Activated T-cell treated with anti-CD3 and anti-CD28 coated beads for 24 hours (primary cell): ENCODE measurements around the gene CIAO2B.
"Not testable (repeated sequence)": the region's sequence is repeated elsewhere in the genome, so short reads cannot be mapped to it uniquely, and the experiment has no call there.

Experiments
- DNase-seq: peaks from one replicate; pipeline ENCODE4 v3.0.0-alpha.2; 2020; ENCODE audit warnings: low read depth

Gene CIAO2B

DNA sequence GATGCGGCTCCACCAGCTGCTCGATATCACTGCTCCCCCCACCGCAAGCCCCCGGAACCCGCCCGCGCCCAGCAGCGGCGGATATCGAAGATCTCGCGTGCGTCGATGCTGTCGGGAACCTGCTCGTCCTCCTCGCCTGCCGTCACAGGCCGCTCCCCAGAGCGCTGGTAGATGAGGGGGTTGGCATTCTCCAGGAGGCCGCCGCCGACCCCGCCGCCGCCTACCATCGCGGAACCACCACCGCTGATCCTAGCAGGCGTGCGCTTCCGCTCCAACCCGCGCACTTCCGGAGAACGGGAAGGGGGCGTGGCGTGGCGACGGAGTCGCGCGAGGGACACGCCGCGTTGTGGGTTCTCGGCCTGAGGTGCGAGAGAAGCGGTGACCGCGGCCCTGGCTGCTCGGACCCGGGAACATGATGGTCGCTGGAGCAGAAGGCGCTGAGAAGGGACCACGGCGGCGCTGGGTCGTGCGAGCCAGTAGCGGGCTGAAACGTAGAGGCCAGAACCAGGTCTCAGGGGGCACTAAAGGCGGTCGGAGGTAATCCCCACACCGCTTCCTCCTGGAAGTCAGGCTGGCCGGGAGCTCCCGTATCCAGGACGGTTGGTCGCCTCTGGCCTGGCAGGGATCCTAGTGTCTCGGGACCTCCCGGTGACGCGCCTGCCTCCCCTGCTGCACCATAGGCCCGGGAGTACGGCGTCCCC lies at the start of gene CIAO2B:
TSS of gene CIAO2B (minus strand) at position 265 of the 701 bp plus-strand sequence. CDS start at position 227, 38 bp downstream.
- peak; percentile 85 for DNase-seq

DNA sequence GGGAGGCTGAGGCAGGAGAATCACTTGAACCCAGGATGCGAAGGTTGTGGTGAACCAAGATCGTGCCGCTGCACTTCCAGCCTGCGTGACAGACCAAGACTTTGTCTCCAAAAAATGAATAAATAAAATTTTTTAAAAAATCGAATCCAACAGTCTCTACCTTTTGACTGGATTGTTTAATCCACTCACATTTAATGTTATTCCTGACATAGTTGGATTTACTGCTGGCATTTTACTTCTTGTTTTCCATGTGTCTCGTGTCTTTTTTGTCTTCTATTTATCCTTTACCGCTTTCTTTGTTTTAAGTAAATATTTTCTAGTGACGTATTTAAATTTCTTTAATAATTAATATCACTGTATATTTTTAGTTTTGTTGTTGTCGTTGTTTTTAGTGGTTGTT lies 48.8 kb upstream of the CIAO2B start:
- DNase-seq: no peak

DNA sequence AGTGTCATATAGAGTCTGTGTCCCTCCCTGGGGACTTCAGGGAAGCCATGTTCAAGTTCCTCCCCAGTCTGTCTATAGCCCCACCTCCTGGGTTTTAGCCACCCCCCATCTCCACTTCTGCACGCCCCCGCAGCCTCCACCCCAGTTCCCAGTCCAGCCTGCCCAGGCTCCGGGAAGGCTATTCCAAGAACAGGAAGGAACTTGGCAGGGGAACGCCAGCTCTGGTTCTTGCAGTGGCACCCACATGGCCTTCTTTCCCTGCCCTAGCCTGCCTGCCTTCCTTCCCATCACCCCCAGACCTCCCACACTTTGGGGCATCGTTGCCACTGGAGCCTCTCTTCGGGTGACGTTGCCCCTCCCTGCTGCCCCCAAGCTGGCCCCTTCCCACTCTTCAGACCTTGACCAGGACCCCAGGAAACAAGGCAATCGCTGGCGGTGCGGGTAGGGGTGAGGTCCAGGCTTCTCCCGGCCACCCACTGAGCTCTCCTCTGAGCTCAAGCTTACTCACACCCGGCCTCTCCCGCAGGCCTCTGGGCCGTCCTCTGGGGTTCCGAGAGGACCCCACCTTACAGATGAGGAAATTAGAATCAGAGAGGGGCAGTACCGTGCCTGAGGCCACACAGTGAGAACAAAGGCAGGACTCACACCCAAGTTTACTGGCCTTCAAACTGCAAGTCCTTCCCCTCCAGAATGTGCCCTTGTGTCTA lies 45.0 kb upstream of the CIAO2B start:
- no peak for DNase-seq

DNA sequence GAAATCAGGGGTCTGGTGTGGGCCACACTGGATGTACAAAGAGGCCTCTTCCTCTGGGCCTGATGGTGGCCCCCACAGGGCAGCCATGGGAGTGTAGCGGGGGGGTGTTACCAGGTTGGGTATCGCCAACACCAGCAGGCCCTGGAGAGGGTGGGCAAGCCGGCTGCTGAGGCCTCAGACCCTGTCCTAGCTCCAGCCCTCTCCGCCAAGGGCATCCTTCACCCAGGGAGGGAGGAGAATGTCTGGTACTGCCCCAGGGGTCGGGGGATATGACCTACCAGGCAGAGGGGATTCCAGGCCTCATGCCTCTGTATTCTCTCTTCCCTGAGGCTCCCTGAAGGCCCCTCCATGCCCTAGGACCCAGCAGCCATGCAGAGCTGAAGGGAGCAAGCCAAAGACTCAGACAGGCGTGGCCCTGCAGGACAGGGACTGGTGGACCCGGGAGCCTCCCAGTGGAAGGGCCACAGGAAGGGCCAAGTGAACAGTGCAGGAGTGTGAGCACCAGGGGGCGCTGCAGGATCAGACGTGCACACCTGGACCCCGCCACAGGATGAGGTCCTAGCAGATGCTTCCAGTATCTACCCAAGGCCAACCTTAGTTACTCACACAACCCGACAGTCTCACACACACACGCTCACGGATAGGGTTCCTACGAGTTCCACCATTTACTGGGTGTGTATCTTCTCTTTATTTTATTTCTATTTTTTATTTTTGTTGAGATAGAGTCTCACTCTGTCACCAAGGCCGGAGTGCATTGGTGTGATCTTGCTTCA lies 43.3 kb upstream of the CIAO2B start:
- DNase-seq: peak; percentile 84

DNA sequence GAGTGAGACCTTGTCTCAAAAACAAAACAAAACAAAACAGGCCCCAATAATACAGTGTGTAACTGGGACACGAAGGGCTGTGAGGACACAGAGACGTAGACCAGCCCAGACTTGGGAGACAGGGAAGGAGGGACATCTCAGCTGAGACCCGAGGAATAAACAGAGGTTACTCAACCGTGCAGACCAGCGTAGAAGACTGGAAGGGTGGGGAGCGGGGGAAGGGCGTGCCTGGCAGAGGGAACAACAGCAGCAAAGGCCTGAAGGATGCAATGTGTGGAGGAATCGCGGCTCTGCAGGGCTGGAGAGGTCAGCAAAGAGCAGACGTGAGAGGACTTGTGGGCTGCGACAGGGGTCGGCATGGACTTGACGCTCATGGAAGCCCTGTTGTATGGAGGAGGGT lies 42.5 kb upstream of the CIAO2B start:
- DNase-seq: no peak

DNA sequence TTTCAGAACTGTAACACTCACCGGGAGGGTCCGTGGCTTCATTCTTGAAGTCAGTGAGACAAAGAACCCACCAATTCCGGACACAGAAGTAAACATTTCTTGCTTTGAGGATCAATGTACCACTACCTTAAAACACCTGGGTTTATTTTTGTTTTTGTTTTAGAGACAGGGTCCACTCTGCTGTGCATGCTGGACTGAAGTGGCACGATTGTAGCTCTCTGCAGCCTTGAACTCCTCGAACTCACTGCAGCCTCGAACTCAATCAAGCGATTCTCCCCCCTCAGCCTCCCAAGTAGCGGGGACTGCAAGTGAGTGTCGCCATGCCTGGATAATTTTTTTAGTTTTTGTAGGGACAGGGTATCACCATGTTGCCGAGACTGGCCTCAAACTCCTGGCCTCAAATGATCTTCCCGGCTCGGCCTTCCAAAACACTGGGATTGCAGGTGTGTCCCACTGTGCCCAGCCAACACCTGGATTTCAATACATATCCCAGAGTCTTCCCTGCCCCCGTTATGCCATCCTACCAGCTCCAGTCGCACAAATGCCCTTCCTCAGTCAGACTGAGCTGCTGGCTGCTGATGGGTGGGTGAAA lies 41.2 kb upstream of the CIAO2B start:
- DNase-seq: no peak

DNA sequence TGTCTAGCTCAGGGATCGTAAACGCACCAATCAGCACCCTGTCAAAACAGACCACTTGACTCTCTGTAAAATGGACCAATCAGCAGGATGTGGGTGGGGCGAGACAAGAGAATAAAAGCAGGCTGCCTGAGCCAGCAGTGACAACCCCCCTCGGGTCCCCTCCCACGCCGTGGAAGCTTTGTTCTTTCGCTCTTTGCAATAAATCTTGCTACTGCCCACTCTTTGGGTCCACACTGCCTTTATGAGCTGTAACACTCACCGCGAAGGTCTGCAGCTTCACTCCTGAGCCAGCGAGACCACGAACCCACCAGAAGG lies 40.7 kb upstream of the CIAO2B start:
- DNase-seq: peak; percentile 37

DNA sequence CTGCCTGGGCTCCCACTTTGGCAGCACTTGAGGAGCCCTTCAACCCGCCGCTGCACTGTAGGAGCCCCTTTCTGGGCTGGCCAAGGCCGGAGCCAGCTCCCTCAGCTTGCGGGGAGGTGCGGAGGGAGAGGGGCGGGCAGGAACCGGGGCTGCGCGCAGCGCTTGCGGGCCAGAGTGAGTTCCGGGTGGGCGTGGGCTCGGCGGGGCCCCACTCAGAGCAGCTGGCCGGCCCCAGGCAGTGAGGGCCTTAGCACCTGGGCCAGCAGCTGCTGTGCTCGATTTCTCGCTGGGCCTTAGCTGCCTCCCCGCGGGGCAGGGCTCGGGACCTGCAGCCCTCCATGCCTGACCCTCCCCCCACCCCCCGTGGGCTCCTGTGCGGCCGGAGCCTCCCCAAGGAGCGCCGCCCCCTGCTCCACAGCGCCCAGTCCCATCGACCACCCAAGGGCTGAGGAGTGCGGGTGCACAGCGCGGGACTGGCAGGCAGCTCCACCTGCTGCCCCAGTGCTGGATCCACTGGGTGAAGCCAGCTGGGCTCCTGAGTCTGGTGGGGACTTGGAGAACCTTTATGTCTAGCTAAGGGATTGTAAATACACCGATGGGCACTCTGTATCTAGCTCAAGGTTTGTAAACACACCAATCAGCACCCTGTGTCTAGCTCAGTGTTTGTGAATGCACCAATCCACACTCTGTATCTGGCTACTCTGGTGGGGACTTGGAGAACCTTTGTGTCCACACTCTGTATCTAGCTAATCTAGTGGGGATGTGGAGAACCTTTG lies 40.1 kb upstream of the CIAO2B start:
- not testable (repeated sequence) for DNase-seq

DNA sequence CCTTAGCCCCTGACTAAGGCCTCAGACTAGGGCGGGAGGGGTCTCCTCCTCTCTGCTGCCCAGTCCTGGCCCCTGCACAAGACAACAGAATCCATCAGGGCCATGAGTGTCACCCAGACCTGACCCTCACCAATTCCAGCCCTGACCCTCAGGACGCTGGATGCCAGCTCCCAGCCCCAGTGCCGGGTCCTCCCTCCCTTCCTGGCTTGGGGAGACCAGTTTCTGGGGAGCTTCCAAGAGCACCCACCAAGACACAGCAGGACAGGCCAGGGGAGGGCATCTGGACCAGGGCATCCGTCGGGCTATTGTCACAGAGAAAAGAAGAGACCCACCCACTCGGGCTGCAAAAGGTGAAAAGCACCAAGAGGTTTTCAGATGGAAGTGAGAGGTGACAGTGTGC lies 39.5 kb upstream of the CIAO2B start:
- DNase-seq: no peak

DNA sequence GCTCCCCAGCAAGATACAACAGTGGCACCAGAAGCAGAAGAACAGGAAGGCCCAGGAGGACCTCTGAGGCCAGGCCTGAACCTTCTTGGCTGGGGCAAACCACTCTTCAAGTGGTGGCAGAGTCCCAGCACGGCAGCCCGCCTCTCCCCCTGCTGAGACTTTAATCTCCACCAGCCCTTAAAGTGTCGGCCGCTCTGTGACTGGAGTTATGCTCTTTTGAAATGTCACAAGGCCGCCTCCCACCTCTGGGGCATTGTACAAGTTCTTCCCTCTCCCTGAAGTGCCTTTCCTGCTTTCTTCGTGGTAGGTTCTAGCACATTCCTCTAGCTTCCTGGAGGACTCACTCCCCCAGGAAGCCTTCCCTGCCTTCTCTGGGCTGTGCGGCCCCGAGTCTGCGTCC lies 38.8 kb upstream of the CIAO2B start:
- no peak for DNase-seq

DNA sequence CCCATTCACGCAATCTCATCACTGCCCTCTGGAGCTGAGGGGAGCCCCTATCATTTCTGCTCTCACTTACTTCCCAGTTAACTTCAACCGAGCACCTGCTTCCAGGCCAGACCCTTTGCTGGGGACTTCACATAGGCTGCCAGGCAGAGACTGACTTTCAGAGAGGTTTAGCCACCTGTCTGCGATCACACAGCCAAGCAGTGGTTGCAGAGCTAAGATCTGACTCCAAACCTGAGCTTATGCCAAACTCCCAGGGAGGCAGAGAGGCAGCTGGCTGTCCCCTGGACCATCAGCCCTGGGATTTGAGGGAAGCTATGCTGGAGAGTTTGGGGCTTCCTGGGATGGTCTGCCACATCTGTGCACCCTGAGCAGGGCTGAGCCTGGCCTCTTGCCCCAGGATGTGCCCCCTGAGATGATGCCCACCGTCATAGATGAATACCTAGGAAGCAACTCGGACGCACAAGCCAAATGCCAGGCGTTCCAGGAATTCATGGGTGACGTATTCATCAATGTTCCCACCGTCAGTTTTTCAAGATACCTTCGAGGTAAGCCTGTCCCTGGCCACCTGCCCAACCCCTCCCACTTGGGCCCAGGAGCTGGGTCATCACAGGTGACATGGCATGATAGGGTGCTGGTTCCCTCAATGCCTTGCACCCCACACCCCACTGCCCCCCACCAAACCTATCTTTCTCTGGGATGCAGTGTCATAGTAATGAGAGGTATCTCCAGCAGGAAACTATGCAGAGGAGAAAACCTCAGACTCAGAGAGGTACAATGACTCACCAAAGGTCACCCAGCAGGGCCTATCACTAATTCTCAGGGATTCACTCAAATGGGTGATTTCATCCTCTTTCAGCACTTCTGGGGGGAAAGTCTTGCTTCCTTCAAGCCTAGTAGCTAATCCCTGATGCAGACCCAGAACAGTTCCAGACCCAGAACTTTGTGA lies 36.8 kb upstream of the CIAO2B start:
- DNase-seq: no peak

DNA sequence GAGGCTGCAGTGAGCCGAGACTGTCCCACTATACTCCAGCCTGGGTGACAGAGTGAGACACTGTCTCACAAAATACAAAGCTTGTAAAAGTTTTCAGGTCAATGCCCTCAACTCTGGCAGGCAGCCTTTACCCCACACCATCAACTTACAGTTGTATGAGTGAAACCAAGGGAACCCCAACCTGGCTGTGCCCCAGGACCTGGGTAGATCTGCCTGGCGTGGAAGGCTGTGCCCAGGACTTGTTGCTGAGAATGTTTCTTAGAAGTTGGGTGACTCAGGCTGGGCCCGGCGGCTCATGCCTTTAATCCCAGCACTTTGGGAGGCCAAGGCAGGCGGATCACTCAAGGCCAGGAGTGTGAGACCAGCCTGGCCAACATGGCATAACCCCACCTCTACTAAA lies 34.6 kb upstream of the CIAO2B start:
- no peak for DNase-seq

DNA sequence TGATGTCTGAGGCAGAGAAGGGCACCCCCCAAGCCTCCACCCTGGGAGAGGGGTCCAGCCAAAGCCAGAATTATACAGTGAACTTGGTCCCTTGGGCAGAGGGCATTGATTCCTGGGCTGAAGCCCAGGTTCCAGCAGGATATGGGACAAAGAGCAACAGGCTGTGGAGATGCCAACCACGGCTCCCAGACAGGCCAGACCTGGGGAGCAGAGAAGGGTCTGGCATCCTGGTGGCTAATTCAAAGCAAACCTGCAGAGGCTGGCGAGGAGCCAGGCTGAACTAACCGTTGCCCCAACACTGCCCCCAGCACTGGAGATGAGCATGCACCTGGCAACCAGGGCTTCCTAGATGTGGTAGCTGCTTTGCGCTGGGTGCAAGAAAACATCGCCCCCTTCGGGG lies 29.8 kb upstream of the CIAO2B start:
- no peak for DNase-seq

DNA sequence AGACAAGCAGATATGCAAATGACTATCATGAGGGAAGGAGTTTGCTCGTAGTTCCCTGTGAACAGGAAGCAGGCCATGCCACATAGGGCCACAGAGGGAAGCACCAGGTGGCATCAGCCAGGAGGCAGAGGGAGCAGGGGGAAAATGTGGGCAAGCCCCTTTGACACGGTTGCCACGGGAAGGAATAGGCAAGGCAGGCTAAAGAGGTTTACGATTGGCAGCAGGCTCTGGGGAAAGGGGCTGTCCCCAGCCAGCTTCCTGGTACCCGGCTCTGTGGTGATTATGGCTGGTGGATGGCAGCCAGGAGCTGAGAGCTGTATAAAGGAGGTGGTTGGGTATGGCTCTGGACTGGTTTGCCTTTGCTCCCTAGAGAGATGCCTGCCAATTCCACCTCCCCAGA lies 27.7 kb upstream of the CIAO2B start:
- DNase-seq: no peak

DNA sequence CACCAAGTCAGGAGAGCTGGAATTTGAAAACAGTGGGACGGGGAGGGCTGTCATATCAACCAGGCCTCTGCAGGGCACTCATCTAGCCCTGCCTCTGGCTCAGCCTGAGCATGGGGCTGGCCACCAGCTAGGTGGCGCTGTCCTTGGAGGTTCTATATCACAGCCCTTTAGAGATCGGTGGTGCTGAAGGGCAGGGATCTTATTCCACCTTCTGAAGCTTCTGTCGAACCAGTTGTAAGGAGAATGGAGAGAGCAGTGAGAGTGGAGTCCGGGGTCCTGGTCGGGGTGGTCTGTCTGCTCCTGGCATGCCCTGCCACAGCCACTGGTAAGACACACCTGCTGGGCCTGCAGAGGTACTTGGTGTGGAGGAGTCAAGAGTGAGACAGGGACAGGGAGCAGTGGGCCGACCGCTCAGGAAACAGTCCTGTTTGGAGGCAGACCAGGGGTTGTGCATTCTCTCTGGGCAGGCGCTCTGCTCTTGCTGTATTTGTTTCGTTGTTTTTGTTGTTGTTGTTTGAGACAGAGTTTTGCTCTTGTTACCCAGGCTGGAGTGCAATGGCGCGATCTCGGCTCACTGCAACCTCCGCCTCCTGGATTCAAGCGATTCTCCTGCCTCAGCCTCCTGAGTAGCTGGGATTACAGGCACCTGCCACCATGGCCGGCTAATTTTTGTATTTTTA lies 27.0 kb upstream of the CIAO2B start, which contains the start of gene CES3:
TSS of gene CES3 (plus strand) at position 202 of the 680 bp plus-strand sequence. CDS start at position 244, 42 bp downstream.
- DNase-seq: peak; percentile 42

DNA sequence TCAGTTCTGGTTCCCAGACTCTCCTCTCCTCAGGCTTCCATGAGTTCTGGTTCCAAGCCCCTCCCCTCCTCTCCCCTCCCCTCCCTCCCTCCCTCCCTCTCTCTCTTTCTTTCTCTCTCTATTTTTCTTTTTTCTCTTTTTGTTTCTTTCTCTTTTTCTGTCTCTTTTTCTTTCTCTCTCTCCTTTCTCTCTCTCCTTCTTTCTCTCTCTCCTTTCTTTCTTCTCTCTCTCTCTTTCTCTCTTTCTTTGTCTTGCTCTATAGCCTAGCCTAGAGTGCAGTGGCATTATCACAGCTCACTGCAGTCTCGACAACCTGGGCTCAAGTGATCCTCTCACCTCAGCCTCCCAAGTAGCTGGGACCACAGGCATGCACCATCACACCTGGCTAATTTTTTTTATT lies 26.1 kb upstream of the CIAO2B start:
- DNase-seq: no peak

DNA sequence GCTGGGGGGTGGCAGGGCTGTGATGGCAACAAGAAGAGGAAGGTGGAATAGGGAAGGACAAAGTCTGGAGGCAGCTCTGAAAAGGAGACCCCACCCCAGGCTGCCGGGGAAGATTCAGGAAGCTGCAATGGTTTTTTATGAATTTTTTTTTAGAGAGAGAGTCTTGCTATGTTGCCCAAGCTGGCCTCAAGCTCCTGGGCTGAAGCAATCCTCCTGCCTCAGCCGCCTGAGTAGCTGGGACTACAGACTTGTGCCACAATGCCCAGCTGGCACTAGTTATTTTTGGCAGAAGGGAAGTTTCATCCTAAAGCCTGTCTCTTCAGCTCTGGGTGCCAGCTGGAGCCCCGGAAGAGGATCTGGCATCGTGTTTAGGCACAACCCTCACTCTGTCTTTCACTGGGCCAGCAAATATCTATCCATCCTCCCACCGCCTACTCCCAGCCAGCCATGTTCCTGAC lies 25.5 kb upstream of the CIAO2B start:
- DNase-seq: no peak

DNA sequence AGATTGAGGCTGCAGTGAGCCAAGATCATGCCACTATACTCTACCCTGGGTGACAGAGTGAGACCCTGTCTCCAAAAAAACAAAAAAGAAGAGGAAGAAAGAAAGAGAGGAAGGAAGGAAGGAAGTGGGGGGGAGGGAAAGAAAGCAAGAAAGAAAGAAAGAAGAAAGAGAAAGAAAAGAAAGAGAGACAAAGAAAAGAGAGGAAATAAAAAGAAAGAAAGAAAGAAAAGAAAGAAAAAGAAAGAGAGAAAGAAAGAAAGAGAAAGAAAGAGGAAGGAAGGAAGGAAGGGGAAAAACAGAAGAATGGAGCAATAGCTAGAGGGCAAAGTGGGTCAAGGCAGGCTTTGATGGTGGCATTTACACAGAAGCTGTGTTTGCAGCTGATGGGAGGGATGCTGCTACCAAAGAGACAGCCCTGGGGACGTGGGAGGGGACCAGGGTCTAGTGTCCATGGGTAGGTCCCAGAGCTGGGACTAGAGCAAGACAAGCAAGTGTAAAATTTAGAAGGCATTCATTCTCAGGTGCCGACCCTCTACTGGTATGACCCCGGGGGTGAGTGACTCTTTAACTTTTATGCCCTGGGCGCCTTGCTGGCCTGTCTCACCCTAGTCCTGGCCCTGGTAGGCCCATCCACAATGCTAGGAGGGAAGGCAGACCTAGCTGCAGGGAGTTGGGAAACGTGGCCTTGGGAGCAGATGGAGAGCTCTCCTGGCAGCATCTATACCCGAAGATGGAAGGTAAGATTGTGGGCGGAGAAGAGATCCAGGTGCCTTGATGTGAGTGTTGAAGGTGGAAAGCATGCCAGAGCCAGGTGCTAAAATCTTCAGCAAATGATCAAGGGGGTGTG lies 24.9 kb upstream of the CIAO2B start:
- DNase-seq: no peak

DNA sequence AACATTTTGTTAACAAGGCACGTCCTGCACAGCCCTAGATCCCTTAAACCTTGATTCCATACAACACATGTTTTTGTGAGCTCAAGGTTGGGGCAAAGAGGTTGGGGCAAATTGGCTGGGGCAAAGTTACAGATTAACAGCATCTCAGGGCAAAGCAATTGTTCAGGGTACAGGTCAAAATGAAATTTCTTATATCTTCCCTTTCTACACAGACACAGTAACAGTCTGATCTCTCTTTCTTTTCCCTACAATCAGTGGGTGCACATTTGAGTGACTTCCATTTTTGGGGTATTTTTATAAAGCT lies 21.9 kb upstream of the CIAO2B start:
- DNase-seq: not testable (repeated sequence)
